Osteoblast (primary cell): ENCODE results near the gene SEC14L1. TPM values are rescaled to one million over a fixed set of nuclear protein-coding genes. Genes with fewer than 3 reads are reported as not detected.

Experiments used
- DNase-seq: peaks from one replicate; pipeline ENCODE4 v3.0.0; 2011; ENCODE audit warnings: low spot score, mixed read lengths; ENCODE audit not compliant: insufficient read length; ENCODE audit errors: missing footprints
- H2AFZ ChIP-seq: 2 replicates; pipeline ENCODE4 v1.6.0; 2011; ENCODE audit warnings: mild to moderate bottlenecking, low read length
- H3K27ac ChIP-seq: 2 replicates; pipeline ENCODE4 v1.5.1; 2011; ENCODE audit warnings: mild to moderate bottlenecking, low read depth, low read length, moderate library complexity
- H3K27me3 ChIP-seq: 2 replicates; pipeline ENCODE4 v1.6.0; 2012; ENCODE audit warnings: mild to moderate bottlenecking, control low read depth, inconsistent platforms, low read length, moderate library complexity; ENCODE audit not compliant: insufficient read depth
- H3K36me3 ChIP-seq: 2 replicates; pipeline ENCODE4 v1.5.1; 2011; ENCODE audit warnings: mild to moderate bottlenecking, low read length, control low read depth, moderate library complexity; ENCODE audit not compliant: insufficient read depth
- H3K4me1 ChIP-seq: 2 replicates; pipeline ENCODE4 v1.5.1; 2011; ENCODE audit warnings: mild to moderate bottlenecking, low read length, control low read depth, moderate library complexity; ENCODE audit not compliant: insufficient read depth
- H3K4me2 ChIP-seq: 2 replicates; pipeline ENCODE4 v1.6.0; 2011; ENCODE audit warnings: mild to moderate bottlenecking, low read length; ENCODE audit not compliant: insufficient read depth
- H3K4me3 ChIP-seq: fragments of 200-600 bp; sonication (generic); 3 replicates; pipeline ENCODE4 v1.5.1; 2012; ENCODE audit warnings: mild to moderate bottlenecking, low read length, inconsistent platforms; ENCODE audit not compliant: insufficient read depth
- H3K79me2 ChIP-seq: 2 replicates; pipeline ENCODE4 v1.6.0; 2012; ENCODE audit warnings: mild to moderate bottlenecking, low read length, control low read depth, inconsistent platforms; ENCODE audit not compliant: insufficient read depth
- H3K9me3 ChIP-seq: 2 replicates; pipeline ENCODE4 v1.5.1; 2011; ENCODE audit warnings: low read depth, low read length, control low read depth
- H4K20me1 ChIP-seq: 2 replicates; pipeline ENCODE4 v1.6.0; 2012; ENCODE audit warnings: mild to moderate bottlenecking, low read length, control low read depth; ENCODE audit not compliant: insufficient read depth
- CTCF ChIP-seq: IDR thresholded peaks from 2 replicates; pipeline ENCODE4 v1.5.1; 2011; ENCODE audit warnings: mild to moderate bottlenecking, low read depth, low read length, moderate library complexity; ENCODE audit errors: extremely low read depth
- total RNA-seq: library from RNA; depleted of rRNA; stranded (reverse); fragments of >200 nt; gene quantifications from 2 replicates; pipeline ENCODE4 v1.2.3, GENCODE V29; 2012

The SEC14L1 gene
- total RNA-seq, 1 donor: 53.6 TPM

GRCh38 chr17:77165577-77165976, 24.8 kb downstream of the SEC14L1 start:
- Histone ChIP-seq H3K9me3 (peaks cover 5% of the 10 kb centered on the region), H3K27ac (no peak overlapping the region), H3K4me2 (no peak overlapping the region), H3K79me2 (peaks cover 100% of the 10 kb centered on the region), H4K20me1 (peaks cover 60% of the 10 kb centered on the region), H2AFZ (no peak overlapping the region), H3K27me3 (no peaks in the 10 kb centered on the region), H3K4me3 (no peak overlapping the region), H3K4me1 (peaks cover 27% of the 10 kb centered on the region), H3K36me3 (peaks cover 6% of the 10 kb centered on the region)
- no peak for TF ChIP-seq CTCF
- DNase-seq: no peak

- peaks cover 100% of the 10 kb centered on the region for H3K79me2 ChIP-seq
- TF ChIP-seq CTCF: no peak
- peaks cover 23% of the 10 kb centered on the region for H3K4me1 ChIP-seq
- H2AFZ ChIP-seq: no peak overlapping the region
- no peaks in the 10 kb centered on the region for H3K27me3 ChIP-seq
- peaks cover 6% of the 10 kb centered on the region for H3K36me3 ChIP-seq
- H3K27ac ChIP-seq: no peak overlapping the region
- no peak for DNase-seq
- H3K9me3 ChIP-seq: peaks cover 5% of the 10 kb centered on the region
- H3K4me2 ChIP-seq: no peak overlapping the region
- H3K4me3 ChIP-seq: no peak overlapping the region
- H4K20me1 ChIP-seq: peaks cover 49% of the 10 kb centered on the region
Measured at GRCh38 chr17:77167472-77168306, 26.9 kb downstream of the SEC14L1 start.

GRCh38 chr17:77173104-77173503, 32.3 kb downstream of the SEC14L1 start:
- TF ChIP-seq CTCF: no peak
- Histone ChIP-seq H3K4me2 (no peak overlapping the region), H3K36me3 (peaks cover 12% of the 10 kb centered on the region), H3K9me3 (peaks cover 14% of the 10 kb centered on the region), H2AFZ (no peak overlapping the region), H4K20me1 (peaks cover 44% of the 10 kb centered on the region), H3K27me3 (no peaks in the 10 kb centered on the region), H3K79me2 (peaks cover 98% of the 10 kb centered on the region), H3K27ac (no peak overlapping the region), H3K4me1 (no peaks in the 10 kb centered on the region), H3K4me3 (no peak overlapping the region)
- no peak for DNase-seq

GRCh38 chr17:77174928-77175661, 34.3 kb downstream of the SEC14L1 start:
- TF ChIP-seq CTCF: no peak
- Histone ChIP-seq H3K27me3 (no peaks in the 10 kb centered on the region), H3K9me3 (peaks cover 14% of the 10 kb centered on the region), H3K4me3 (no peak overlapping the region), H3K4me2 (no peak overlapping the region), H4K20me1 (peaks cover 41% of the 10 kb centered on the region), H3K27ac (no peak overlapping the region), H3K79me2 (peaks cover 95% of the 10 kb centered on the region), H2AFZ (no peak overlapping the region), H3K4me1 (no peaks in the 10 kb centered on the region), H3K36me3 (peaks cover 12% of the 10 kb centered on the region)
- peak; percentile 31 for DNase-seq
